Effector memory CD4-positive, alpha-beta T cell (primary cell): ENCODE data around the gene TMEM178B.

Experiments
- DNase-seq, 3 donors: peaks; one replicate each; pipeline ENCODE4 v3.0.0-alpha.2; 2020
- H3K27ac ChIP-seq: 2 replicates; pipeline ENCODE4 v1.7.0; 2013; ENCODE audit warnings: mild to moderate bottlenecking, low read length, moderate library complexity; ENCODE audit not compliant: insufficient read depth, poor library complexity, severe bottlenecking
- H3K27me3 ChIP-seq: replicated peaks from 2 replicates; pipeline ENCODE4 v1.7.0; 2013; ENCODE audit warnings: mild to moderate bottlenecking, low read length; ENCODE audit not compliant: insufficient read depth, control insufficient read depth, poor library complexity, severe bottlenecking
- H3K36me3 ChIP-seq: 2 replicates; pipeline ENCODE4 v1.7.0; 2013; ENCODE audit warnings: mild to moderate bottlenecking, low read length, moderate library complexity; ENCODE audit not compliant: control insufficient read depth, insufficient read depth
- H3K4me1 ChIP-seq: 2 replicates; pipeline ENCODE4 v1.7.0; 2013; ENCODE audit warnings: low read length, mild to moderate bottlenecking; ENCODE audit not compliant: control insufficient read depth, insufficient read depth, poor library complexity, severe bottlenecking
- H3K4me3 ChIP-seq: 2 replicates; pipeline ENCODE4 v1.7.0; 2013; ENCODE audit warnings: low read length, low read depth, mild to moderate bottlenecking; ENCODE audit not compliant: insufficient read depth, poor library complexity, severe bottlenecking
- H3K9me3 ChIP-seq: 2 replicates; pipeline ENCODE4 v1.7.0; 2013; ENCODE audit warnings: mild to moderate bottlenecking, low read length, moderate library complexity; ENCODE audit not compliant: control insufficient read depth

TMEM178B gene

DNA sequence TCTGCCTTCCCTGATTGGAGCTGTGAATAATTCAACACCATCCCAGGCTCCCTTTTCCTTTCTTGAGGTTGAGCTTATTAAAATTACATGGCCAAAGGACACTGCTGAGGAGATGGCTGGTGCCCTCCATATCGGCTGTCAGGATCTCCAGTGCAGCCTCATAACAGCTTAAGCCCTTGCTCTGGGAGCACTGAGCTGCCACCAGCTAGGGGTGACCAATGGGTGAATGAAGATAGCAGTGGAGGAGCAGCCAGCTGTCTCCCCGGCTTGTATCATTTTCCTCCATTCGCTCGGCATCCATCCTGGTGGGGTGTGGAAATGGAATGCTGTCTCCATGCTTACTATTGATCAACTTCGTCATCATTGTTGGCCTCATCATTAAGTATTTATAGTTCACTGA, 154.6 kb downstream of the TMEM178B start:
- no peaks in the 10 kb centered on the region for H3K4me1 ChIP-seq
- H3K27me3 ChIP-seq, result no peaks in the 10 kb centered on the region
- no peak overlapping the region for H3K4me3 ChIP-seq
- DNase-seq, result no peak
- H3K36me3 ChIP-seq, result no peaks in the 10 kb centered on the region
- H3K9me3 ChIP-seq, result no peaks in the 10 kb centered on the region
- no peak overlapping the region for H3K27ac ChIP-seq

DNA sequence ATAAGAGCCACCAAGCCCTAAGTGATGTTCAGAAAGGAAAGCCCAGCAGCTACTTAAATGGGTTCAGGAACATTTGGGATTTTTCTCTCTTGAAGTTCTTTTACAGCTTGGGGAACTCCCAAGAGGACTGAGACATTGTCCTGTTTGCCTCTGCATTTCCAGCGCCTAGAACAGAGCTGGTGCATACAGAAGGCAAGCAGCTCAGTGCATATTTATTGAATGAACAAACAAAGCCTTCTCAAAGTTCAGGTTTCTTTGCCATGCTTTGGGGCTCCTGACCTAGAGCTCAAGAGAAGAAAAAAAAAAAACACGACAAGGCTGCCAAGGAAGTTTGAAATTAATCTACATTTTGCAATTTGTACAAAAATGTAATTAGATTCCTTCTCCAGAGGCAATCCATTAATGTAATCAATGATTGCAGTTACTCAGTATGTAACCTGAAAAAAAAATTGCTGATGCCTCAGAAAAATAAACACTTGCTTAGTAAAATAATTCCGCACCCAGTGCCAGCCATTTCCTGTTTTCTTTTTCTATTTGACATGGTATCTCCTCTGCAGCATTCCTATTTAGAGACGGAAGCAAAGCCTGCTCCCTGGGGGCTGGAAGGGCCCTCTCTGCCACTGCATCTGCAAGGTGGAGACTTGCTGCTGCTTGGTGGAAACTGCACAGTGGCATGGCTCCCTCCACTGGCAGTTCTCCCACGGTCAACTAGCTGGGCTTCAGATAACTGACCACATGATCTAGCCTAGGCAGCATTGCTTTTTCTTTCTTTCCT, 157.3 kb downstream of the TMEM178B start:
- no peaks in the 10 kb centered on the region for H3K9me3 ChIP-seq
- no peak overlapping the region for H3K4me3 ChIP-seq
- DNase-seq, result no peak
- H3K27ac ChIP-seq, result no peak overlapping the region
- H3K4me1 ChIP-seq, result no peaks in the 10 kb centered on the region
- no peaks in the 10 kb centered on the region for H3K27me3 ChIP-seq
- H3K36me3 ChIP-seq, result no peaks in the 10 kb centered on the region

GRCh38 chr7:141232286-141233051, 158.6 kb downstream of the TMEM178B start:
- no peak for DNase-seq
- H3K9me3 ChIP-seq, result no peaks in the 10 kb centered on the region
- H3K27ac ChIP-seq, result no peak overlapping the region
- H3K27me3 ChIP-seq, result no peaks in the 10 kb centered on the region
- no peak overlapping the region for H3K4me3 ChIP-seq
- H3K36me3 ChIP-seq, result no peaks in the 10 kb centered on the region
- no peaks in the 10 kb centered on the region for H3K4me1 ChIP-seq

DNA sequence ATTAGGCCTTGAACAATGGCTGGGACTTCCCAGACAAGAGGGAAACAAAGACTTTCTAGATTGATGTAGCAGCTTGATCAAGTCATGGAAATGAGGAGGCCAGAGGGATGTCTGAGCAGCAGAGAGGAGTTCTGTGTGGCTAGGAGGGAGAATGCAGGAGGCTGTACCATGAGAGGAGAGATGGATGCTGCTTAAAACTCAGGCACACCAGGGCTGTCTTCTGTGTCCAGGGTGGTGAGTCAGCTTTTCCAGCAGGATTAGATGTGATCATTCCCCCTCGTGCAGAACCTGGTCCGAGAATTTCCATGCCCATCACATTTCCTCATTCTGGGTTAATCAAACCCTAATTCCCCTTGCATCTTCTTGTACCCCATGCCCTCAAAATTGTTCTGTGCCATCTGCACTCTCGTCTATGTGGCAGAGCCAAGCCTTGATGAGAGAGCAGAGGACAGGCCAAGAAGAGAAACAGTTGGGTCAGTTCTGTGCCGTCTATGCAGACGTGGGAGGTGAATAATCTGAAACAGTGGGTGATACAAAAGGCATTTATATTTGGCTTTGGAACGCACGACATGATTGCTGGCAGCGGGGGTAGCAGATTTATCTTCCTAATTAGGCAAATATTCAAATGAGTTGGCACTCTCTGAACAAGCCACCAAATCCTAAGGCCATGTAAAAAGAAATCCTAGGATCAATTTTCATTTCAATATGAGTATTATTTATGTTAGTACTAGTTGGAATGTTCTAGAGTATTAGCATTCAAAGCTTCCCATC, 160.7 kb downstream of the TMEM178B start:
- H3K4me3 ChIP-seq, result no peak overlapping the region

DNA sequence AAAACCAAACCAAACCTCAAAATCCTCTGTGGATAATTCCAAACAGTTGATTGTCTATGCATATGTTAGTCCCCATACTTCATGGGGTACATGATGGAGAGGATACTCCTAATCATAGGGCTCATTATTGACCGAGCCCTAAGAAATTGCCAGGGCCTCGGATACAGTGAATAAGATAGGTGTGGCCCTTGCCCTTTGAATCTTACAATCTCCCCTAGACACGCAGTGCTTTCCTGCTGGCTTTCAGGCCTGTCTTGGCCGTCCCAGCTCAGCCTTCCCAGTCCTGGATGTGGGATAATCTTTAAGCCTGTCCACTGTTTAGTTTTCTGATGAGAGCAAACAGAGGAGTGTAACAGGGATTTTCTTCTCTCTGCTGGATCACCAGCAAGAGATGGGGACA, 161.8 kb downstream of the TMEM178B start:
- no peaks in the 10 kb centered on the region for H3K9me3 ChIP-seq
- H3K4me1 ChIP-seq, result no peaks in the 10 kb centered on the region
- DNase-seq, result no peak
- no peaks in the 10 kb centered on the region for H3K27me3 ChIP-seq
- no peaks in the 10 kb centered on the region for H3K36me3 ChIP-seq
- H3K4me3 ChIP-seq, result no peak overlapping the region
- H3K27ac ChIP-seq, result no peak overlapping the region

More for the DNA sequence above, 160.7 kb downstream of the TMEM178B start:
- DNase-seq, result no peak
- Histone ChIP-seq H3K27ac (no peak overlapping the region), H3K9me3 (no peaks in the 10 kb centered on the region), H3K4me1 (no peaks in the 10 kb centered on the region), H3K27me3 (no peaks in the 10 kb centered on the region), H3K36me3 (no peaks in the 10 kb centered on the region)

DNA sequence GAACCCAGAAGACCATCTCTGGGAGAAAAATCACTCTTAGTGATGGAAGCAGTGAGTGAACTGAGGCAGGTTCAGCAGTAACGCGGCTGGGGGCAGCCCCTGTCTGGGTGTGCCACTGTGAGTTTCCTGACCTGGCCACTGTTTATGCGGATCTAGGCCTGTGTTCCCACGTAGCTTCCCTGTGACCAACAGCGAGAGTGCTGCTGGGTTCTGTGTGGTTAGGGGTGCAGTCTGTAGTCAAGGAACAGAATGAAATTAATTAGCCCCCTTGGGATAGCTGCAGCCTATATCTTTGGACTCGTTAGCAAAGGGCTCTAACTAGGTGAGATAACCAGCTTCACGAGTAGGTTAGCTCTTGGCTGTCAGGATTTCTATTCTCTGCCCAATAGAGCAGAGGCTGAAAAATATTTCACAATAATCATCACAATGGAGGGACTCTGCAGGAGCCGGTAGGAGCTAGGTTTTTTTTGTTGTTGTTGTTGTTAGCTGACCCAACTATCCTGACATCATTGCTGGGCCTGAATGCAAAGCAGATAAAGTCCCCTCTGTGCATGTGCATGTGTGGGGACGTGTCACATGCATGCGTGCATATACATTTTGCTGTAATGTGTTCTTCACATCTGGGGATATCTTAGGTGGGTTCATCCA, 164.9 kb downstream of the TMEM178B start:
- Histone ChIP-seq H3K4me1 (no peaks in the 10 kb centered on the region), H3K4me3 (no peak overlapping the region), H3K27ac (no peak overlapping the region), H3K36me3 (no peaks in the 10 kb centered on the region), H3K27me3 (no peaks in the 10 kb centered on the region), H3K9me3 (no peaks in the 10 kb centered on the region)
- DNase-seq, result no peak

GRCh38 chr7:141239661-141240060, 165.8 kb downstream of the TMEM178B start:
- Histone ChIP-seq H3K27me3 (no peaks in the 10 kb centered on the region), H3K36me3 (no peaks in the 10 kb centered on the region), H3K9me3 (no peaks in the 10 kb centered on the region), H3K27ac (no peak overlapping the region), H3K4me1 (no peaks in the 10 kb centered on the region), H3K4me3 (no peak overlapping the region)
- DNase-seq, result no peak

- Histone ChIP-seq H3K9me3 (no peaks in the 10 kb centered on the region), H3K27me3 (no peaks in the 10 kb centered on the region), H3K4me1 (no peaks in the 10 kb centered on the region), H3K4me3 (no peak overlapping the region), H3K36me3 (no peaks in the 10 kb centered on the region), H3K27ac (no peak overlapping the region)
- no peak for DNase-seq
These were observed 168.7 kb downstream of the TMEM178B start for GRCh38 chr7:141242568-141242967.

DNA sequence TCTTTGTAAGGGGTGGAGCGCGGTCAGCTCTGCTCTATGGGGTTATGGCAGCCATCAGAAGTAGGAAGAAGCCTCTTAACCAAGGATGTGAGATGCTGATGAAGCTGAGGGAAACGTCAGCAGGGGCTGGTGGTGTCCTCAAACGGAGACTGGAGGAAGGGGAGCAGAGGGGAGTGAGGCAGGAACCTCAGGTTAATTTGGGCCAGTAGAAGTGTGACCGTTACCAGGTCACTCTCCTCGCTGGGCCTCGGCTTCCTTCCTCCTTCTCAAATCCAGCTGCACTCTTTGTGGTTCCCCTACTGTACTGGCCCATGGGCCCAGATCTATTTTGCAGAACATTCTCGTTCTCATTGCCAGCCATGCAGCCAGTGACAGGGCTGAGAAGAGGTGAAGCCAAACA, 169.5 kb downstream of the TMEM178B start:
- H3K27me3 ChIP-seq, result no peaks in the 10 kb centered on the region
- no peaks in the 10 kb centered on the region for H3K9me3 ChIP-seq
- no peak overlapping the region for H3K4me3 ChIP-seq
- no peaks in the 10 kb centered on the region for H3K4me1 ChIP-seq
- no peaks in the 10 kb centered on the region for H3K36me3 ChIP-seq
- no peak overlapping the region for H3K27ac ChIP-seq
- DNase-seq, result no peak
